ENCODE measurements around the gene CEP128.

Gene CEP128

GRCh38 chr14:80948291-80948690 lies 6.8 kb upstream of the CEP128 start:
- no peak for DNase-seq
- H3K27ac ChIP-seq (ENCODE audit: low read length): no peak overlapping the region

GRCh38 chr14:80946797-80947196 lies 5.3 kb upstream of the CEP128 start:
- Histone ChIP-seq H4K20me1 (ENCODE audit: insufficient read depth, low read length) (no peaks in the 10 kb centered on the region), H3K36me3 (ENCODE audit: insufficient read depth, low read length) (peaks cover 7% of the 10 kb centered on the region; the same call in 1 of the 2 replicates), H3K27ac (ENCODE audit: low read length) (no peak overlapping the region), H3K9ac (ENCODE audit: low read depth, low read length) (no peak overlapping the region), H3K4me3 (ENCODE audit: low read depth in 1 of 2, low read length in 2 of 2) (no peak overlapping the region), H2AFZ (ENCODE audit: low read depth, low read length) (no peak overlapping the region), H3K79me2 (ENCODE audit: insufficient read depth, low read length) (peaks cover 51% of the 10 kb centered on the region), H3K9me3 (ENCODE audit: insufficient read depth, low read length, severe bottlenecking) (no peaks in the 10 kb centered on the region), H3K4me1 (ENCODE audit: insufficient read depth, low read length) (peaks cover 18% of the 10 kb centered on the region), H3K4me2 (ENCODE audit: insufficient read depth, low read length) (no peak overlapping the region), H3K27me3 (ENCODE audit: insufficient read depth, low read length, poor library complexity) (no peaks in the 10 kb centered on the region)
- no peak for TF ChIP-seq CTCF (IDR thresholded peaks at IDR 0.05; ENCODE audit: borderline replicate concordance, extremely low read depth, low read length, poor library complexity, severe bottlenecking)
- no peak for TF ChIP-seq EZH2 (IDR thresholded peaks at IDR 0.05; ENCODE audit: borderline replicate concordance, low read depth, low read length, severe bottlenecking)
- DNase-seq: no peak
- ATAC-seq (ENCODE audit: insufficient read depth, low read depth): no peak

More at GRCh38 chr14:80948291-80948690, 6.8 kb upstream of the CEP128 start:
- peaks cover 7% of the 10 kb centered on the region; the same call in 1 of the 2 replicates for H3K36me3 ChIP-seq (ENCODE audit: insufficient read depth, low read length)
- no peak overlapping the region for H3K9ac ChIP-seq (ENCODE audit: low read depth, low read length)
- H3K4me3 ChIP-seq (ENCODE audit: low read depth in 1 of 2, low read length in 2 of 2): no peak overlapping the region
- no peaks in the 10 kb centered on the region for H3K9me3 ChIP-seq (ENCODE audit: insufficient read depth, low read length, severe bottlenecking)
- no peak overlapping the region for H3K4me2 ChIP-seq (ENCODE audit: insufficient read depth, low read length)
- TF ChIP-seq EZH2 (IDR thresholded peaks at IDR 0.05; ENCODE audit: borderline replicate concordance, low read depth, low read length, severe bottlenecking) (no peak), CTCF (IDR thresholded peaks at IDR 0.05; ENCODE audit: borderline replicate concordance, extremely low read depth, low read length, poor library complexity, severe bottlenecking) (no peak)
- H3K4me1 ChIP-seq (ENCODE audit: insufficient read depth, low read length): peaks cover 10% of the 10 kb centered on the region
- ATAC-seq (ENCODE audit: insufficient read depth, low read depth): no peak
- H4K20me1 ChIP-seq (ENCODE audit: insufficient read depth, low read length): no peaks in the 10 kb centered on the region
- no peaks in the 10 kb centered on the region for H3K27me3 ChIP-seq (ENCODE audit: insufficient read depth, low read length, poor library complexity)
- H3K79me2 ChIP-seq (ENCODE audit: insufficient read depth, low read length): peaks cover 43% of the 10 kb centered on the region
- H2AFZ ChIP-seq (ENCODE audit: low read depth, low read length): no peak overlapping the region

GRCh38 chr14:80946187-80946586 lies 4.6 kb upstream of the CEP128 start:
- Histone ChIP-seq H3K36me3 (ENCODE audit: insufficient read depth, low read length) (peaks cover 7% of the 10 kb centered on the region), H3K79me2 (ENCODE audit: insufficient read depth, low read length) (peaks cover 52% of the 10 kb centered on the region), H3K4me2 (ENCODE audit: insufficient read depth, low read length) (no peak overlapping the region), H3K27me3 (ENCODE audit: insufficient read depth, low read length, poor library complexity) (no peaks in the 10 kb centered on the region), H3K27ac (ENCODE audit: low read length) (no peak overlapping the region), H3K9me3 (ENCODE audit: insufficient read depth, low read length, severe bottlenecking) (no peaks in the 10 kb centered on the region), H2AFZ (ENCODE audit: low read depth, low read length) (no peak overlapping the region), H3K4me3 (ENCODE audit: low read depth in 1 of 2, low read length in 2 of 2) (no peak overlapping the region), H3K4me1 (ENCODE audit: insufficient read depth, low read length) (peaks cover 18% of the 10 kb centered on the region), H3K9ac (ENCODE audit: low read depth, low read length) (no peak overlapping the region), H4K20me1 (ENCODE audit: insufficient read depth, low read length) (no peaks in the 10 kb centered on the region)
- ATAC-seq (ENCODE audit: insufficient read depth, low read depth): no peak
- no peak for TF ChIP-seq EZH2 (IDR thresholded peaks at IDR 0.05; ENCODE audit: borderline replicate concordance, low read depth, low read length, severe bottlenecking)
- TF ChIP-seq CTCF (IDR thresholded peaks at IDR 0.05; ENCODE audit: borderline replicate concordance, extremely low read depth, low read length, poor library complexity, severe bottlenecking): no peak
- no peak for DNase-seq

Data from DND-41 (cell line).